Activated CD8-positive, alpha-beta memory T cell treated with anti-CD3 and anti-CD28 coated beads for 36 hours (primary cell): ENCODE results near the gene TUBGCP3. TPM values are rescaled to one million over a fixed set of nuclear protein-coding genes. Genes with fewer than 3 reads are reported as not detected.
"Not testable (repeated sequence)": the region's sequence is repeated elsewhere in the genome, so short reads cannot be mapped to it uniquely, and the experiment has no call there.

Source experiments
- CTCF ChIA-PET: fragments of 350-600 bp; sonication (Branson Sonifier 250); formaldehyde crosslinking; loops from one replicate; lab custom pipeline; 2021; ENCODE audit warnings: antibody characterized with exemption; lab: Charles Lee
- POLR2A ChIA-PET: fragments of 350-600 bp; sonication (Branson Sonifier 250); formaldehyde crosslinking; loops from one replicate; lab custom pipeline; 2021; ENCODE audit warnings: antibody characterized with exemption; lab: Charles Lee
- total RNA-seq, 2 experiments: library from RNA; stranded (reverse); gene quantifications; one replicate each; pipeline ENCODE4 v1.2.3, GENCODE V29; 2021

Gene TUBGCP3
- total RNA-seq, result 10 to 100 TPM; 43.1 to 44.0 TPM

DNA sequence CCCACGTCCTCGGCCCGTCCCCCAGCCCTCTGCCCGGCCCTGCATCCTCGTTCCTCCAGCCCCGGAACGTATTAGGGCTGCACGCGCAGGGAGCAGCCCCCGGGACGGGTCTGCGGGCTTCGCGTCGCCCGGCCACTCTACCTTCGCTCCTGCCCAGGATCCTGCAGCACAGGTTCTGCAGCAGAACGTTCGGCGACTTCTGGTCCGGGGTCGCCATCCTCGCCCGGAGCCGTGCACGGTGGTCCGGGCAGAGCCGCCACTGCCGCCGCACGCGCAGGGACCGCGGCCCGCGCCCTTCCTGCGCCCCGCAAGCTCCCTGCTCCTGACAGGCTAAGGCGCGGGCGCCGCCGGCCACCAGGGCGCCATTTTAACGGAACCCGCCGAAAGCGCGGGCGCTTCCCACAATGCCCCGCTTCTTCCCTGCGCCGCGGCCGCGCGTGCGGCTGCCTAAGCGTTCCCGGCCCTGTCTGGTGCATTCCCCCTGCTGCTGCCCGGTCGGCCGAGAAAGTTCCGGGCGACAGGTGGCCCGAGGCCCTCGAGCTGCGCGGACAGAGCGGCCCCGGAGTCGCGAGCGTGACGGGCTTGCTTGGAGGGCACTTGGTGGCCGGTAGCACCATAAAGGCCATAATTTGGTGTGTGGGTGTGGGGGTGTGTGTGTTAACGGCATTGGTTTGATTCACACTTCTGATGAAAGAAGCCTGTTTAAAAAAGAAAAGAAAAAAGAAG lies at the start of gene TUBGCP3:
TSS of gene TUBGCP3 (minus strand) at position 390 of the 726 bp plus-strand sequence. CDS start at position 217, 173 bp downstream.
- CTCF ChIA-PET, result interaction anchor here (1.5 to 1.7 kb wide), 2 partner anchors 14 to 18 kb away, joined by 5 to 6 read pairs; no protein-coding TSS in a partner anchor

DNA sequence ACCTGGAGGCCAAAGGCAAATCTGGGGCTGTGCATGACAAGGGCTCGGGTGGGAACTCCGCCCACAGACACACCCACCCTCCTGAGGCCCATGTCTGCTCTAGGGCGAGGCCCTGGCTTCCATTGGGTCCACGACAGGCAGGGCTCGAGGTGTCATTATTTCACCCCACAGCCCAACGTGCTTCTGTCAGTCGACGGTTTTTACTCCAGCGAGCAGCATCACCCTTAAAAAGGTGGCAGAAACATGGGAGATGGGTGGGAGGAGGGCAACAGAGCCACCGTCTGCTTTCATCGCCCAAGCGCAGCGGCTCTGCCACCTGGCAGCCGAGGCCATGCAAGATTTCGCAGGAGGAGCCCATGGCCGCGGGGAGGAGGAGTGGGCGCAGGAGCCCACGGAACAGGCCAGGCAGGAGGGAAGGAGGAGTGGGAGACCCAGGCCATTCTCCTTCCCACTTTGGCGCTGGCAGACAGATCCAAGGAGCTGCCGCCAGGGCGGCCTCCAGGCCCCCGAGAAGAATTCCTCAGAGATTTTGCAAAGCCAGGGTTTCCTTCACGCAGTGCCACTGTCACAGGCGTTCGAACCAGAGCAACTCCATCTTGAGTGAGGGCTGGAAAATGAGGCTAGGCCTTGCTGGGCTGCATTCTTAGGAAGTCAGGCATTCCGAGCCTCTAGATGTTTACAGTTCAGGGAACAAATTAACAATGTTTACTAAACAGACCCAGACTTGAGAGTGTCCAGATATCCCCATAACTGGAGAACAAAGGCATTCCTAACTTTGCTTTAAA lies 49.3 kb upstream of the TUBGCP3 start:
- POLR2A ChIA-PET, result no interaction called here
- CTCF ChIA-PET, result no interaction called here

More for the DNA sequence above, at the start of gene TUBGCP3:
- POLR2A ChIA-PET, result interaction anchor here (0.6 kb wide), 1 partner anchor 130 kb away, joined by 4 read pairs; no protein-coding TSS in a partner anchor

DNA sequence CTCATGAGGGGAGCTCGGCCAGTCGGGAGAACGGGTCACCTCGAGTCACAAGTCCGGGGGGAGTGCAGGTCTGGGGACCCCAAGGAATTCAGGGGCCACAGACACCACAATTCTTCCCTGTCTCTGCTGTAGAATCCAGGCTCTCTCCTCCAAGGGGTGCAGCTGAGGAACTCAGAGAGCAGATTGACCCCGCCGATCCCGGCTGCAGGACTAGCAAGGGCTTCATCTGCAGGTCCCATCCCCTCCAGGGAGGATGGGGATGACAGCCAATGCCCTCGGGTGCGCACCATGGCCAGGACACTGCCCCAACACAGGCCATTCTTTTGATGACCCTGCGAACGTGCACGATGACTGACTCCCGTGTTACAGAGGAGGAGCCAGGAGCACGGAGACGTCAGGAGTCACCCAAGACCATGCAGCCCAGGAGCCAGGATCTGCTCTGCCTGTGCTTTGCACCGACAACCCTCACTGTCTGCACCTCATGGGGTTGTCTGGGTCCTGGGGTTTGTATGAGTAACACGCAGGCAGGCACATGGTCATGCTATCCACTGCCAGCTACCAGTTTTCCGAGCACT lies 48.5 kb upstream of the TUBGCP3 start:
- CTCF ChIA-PET, result interaction anchor here (0.6 kb wide), 1 partner anchor 27 kb away, joined by 3 read pairs; no protein-coding TSS in a partner anchor
- POLR2A ChIA-PET, result no interaction called here

DNA sequence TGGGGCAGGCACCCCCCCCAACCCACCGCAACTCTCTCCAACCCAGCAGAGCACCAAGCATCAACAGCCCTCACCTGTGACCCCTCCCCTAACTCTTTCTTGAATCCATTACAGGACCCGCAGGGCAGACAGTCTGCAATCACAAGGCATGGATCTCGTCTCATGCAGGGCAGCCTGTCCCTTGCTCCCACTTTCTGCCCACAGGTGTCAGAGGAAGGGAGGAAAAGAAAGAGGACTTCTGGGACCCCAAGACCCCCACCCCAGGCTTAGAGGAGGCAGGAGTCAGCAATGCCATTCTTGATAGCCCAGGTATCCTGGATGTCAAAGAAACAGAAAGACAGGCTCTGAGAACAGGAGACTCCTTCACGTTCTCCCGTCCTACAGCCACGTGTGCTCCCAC lies 47.4 kb upstream of the TUBGCP3 start:
- CTCF ChIA-PET, result no interaction called here

DNA sequence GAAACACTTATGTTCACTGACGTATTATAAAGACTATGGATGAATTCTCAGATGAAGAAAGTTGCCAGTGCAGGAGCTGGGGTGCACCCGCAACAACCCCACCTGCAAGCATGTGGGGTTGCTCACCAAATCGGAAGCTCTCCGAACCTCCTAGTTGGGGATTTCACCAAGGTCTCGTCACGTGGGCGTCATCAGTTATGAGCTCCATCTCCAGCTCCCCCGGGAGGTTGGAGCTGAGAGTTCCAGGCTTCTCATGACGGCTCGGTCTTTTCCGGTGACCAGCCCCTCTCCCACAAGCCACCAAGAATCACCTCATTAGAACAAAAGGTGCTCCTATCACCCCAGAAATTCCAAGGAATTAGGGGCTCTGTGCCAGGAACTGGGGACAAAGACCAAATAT lies 46.1 kb upstream of the TUBGCP3 start:
- ChIA-PET POLR2A (no interaction called here), CTCF (interaction anchor here (2.0 kb wide), 1 partner anchor 240 kb away, joined by 10 read pairs; no protein-coding TSS in a partner anchor)

More for the DNA sequence above, 47.4 kb upstream of the TUBGCP3 start:
- POLR2A ChIA-PET, result no interaction called here

GRCh38 chr13:112630226-112630625 lies 42.3 kb upstream of the TUBGCP3 start:
- POLR2A ChIA-PET, CTCF ChIA-PET: not testable (repeated sequence)

DNA sequence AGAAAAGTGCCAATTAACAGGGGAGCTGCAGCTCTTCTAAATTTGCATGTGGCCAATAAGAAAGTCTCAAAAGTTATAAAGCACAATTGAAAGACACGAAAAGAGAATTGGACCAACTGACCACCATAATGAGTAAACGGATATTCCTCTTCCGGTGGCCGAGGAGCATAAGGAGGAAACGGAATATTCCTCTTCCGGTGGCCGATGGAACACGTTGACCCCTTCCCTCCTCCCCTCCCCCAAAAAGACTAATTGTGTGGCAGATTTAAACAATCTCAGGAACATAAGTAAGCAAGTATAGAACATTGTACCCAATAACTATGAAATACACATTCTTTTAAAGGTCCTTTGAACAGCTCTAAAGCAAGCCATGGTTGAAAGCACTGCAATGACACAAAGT lies 41.2 kb upstream of the TUBGCP3 start:
- ChIA-PET CTCF (interaction anchor here (0.6 kb wide), 1 partner anchor 8 kb away, joined by 3 read pairs; no protein-coding TSS in a partner anchor), POLR2A (no interaction called here)

- CTCF ChIA-PET, POLR2A ChIA-PET: not testable (repeated sequence)
Measured at GRCh38 chr13:112627613-112628012, 39.7 kb upstream of the TUBGCP3 start.

- CTCF ChIA-PET, result no interaction called here
- POLR2A ChIA-PET, result no interaction called here
Measured at GRCh38 chr13:112627161-112627560, 39.2 kb upstream of the TUBGCP3 start.

DNA sequence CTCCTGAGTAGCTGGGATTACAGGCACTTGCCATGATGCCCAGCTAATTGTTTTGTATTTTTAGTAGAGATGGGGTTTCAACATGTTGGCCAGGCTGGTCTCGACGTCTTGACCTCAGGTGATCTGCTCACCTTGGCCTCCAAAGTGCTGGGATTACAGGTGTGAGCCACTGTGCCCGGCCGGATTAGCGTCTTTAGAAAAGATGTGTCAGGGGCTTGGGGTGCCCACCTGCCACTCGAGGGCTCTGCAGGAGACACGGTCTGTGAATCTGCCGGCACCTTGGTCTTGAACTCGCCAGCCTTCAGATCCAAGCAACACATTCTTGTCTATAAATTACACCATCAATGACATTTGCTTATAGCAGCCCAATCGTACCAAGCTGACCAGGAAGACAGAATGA lies 38.8 kb upstream of the TUBGCP3 start:
- CTCF ChIA-PET, result no interaction called here
- POLR2A ChIA-PET, result no interaction called here

- ChIA-PET CTCF (interaction anchor here (1.0 kb wide), 1 partner anchor 14 kb away, joined by 3 read pairs; no protein-coding TSS in a partner anchor), POLR2A (no interaction called here)
Measured at GRCh38 chr13:112626124-112626523, 38.2 kb upstream of the TUBGCP3 start.

DNA sequence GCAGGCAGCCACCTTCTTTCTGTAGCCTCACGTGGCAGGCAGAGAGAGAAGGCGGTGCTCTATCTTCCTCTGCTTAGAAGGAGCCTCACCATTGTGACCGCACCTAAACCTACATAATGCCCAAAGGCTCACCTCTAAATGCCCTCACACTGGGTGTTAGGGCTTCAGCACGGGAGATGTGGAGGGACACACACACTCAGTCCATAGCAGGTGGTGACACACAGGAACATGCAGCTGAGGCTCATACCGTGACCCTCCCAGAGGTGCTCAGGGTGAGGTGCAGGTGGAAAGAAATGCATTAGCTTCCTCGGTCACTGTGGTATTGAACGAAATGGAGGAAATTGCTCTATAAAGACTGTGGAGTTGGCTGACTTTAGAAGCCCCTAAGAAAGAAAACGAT lies 37.7 kb upstream of the TUBGCP3 start:
- ChIA-PET POLR2A (no interaction called here), CTCF (interaction anchor here (1.0 kb wide), 1 partner anchor 15 kb away, joined by 3 read pairs; no protein-coding TSS in a partner anchor)

- ChIA-PET CTCF (no interaction called here), POLR2A (no interaction called here)
Measured at GRCh38 chr13:112624602-112625430, 36.9 kb upstream of the TUBGCP3 start.

DNA sequence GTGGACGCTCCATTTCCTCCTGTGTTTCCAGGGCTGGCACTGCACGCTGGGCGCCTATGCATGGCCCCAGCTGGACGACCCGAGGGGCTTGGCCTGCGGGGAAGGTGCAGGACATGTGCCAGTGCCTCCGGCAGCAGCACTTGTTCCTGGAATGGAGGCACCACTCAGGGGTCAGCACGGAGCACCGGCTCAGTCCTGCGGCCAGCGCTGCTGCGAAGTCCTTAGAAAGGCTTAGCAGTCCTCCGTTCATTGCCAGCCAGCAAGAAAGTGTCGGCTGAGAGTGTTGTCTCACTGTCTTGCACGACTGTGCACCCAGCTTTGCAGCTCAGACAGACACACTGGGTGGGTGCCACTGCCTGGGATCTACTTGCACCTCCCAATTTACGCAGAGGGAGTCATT lies 36.1 kb upstream of the TUBGCP3 start:
- ChIA-PET CTCF (no interaction called here), POLR2A (no interaction called here)

- ChIA-PET CTCF (no interaction called here), POLR2A (no interaction called here)
Measured at GRCh38 chr13:112623051-112623711, 35.2 kb upstream of the TUBGCP3 start.

- ChIA-PET POLR2A (no interaction called here), CTCF (no interaction called here)
Measured at GRCh38 chr13:112622375-112622774, 34.4 kb upstream of the TUBGCP3 start.

DNA sequence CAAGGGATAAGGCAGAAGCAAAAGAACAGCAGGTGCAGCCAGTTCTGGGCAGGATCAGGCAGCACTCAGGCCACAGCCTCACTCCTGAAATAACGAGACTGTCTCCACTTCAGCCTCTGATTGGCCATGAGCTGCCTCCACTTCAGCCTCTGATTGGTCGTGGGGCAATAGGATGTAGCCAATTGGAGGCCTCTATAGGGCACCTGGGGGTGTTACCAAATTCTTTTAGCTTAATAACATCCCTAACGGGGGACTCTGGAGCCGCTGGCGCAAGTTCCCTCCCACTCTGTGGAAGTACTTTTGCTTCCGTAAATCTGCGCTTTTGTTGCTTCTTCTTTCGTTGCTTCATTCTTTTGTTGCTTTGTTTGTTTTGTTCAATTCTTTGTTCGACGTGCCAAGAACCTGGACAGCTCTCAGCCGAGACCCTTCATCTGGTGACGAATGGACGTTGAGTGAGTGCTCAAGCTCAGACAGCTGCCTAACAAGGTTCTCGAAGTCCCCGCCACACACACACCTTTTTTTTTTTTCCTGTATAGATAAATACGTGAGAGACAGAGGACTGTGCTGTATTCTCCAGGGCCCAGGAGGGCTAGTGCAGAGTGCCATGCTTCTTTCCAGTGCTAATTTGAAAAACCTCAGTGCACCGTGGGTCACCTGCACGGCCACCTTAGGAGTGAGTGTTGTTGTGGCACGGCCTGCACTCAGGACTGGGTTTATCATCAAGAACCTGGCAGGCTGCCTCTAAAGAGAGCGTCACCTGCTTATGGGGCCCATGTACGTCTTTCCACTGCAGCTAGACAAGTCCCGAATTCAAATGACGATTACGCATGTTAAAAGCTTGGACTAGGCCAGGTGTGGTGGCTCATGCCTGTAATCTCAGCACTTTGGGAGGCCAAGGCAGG lies 32.0 kb upstream of the TUBGCP3 start:
- CTCF ChIA-PET, result no interaction called here
- POLR2A ChIA-PET, result no interaction called here
